OCI-LY1 (cell line): ENCODE results near the gene NPFFR1.

Source experiments
- H2AFZ ChIP-seq: fragments of 200-600 bp; sonication (generic), shearing (Covaris generic); 2 replicates; pipeline ENCODE4 v1.6.0; 2014; ENCODE audit warnings: antibody characterized with exemption, mild to moderate bottlenecking, low read length
- H3F3A ChIP-seq: fragments of 200-600 bp; sonication (generic), shearing (Covaris generic); 2 replicates; pipeline ENCODE4 v1.6.0; 2014; ENCODE audit warnings: mild to moderate bottlenecking, antibody characterized with exemption, low read length, moderate library complexity; ENCODE audit not compliant: insufficient read depth
- H3K27ac ChIP-seq: fragments of 200-600 bp; sonication (generic); 2 replicates; pipeline ENCODE4 v1.5.1; 2014; ENCODE audit warnings: low read length, mixed run types, mild to moderate bottlenecking, low read depth; ENCODE audit not compliant: poor library complexity, severe bottlenecking
- H3K27me3 ChIP-seq: fragments of 200-600 bp; sonication (generic); 2 replicates; pipeline ENCODE4 v1.6.0; 2014; ENCODE audit warnings: antibody characterized with exemption, mild to moderate bottlenecking, low read length, moderate library complexity; ENCODE audit not compliant: insufficient read depth
- H3K36me3 ChIP-seq: fragments of 200-600 bp; sonication (generic); 2 replicates; pipeline ENCODE4 v1.6.1; 2014; ENCODE audit warnings: mild to moderate bottlenecking, antibody characterized with exemption, low read length, moderate library complexity, mixed read lengths; ENCODE audit not compliant: insufficient read depth
- H3K4me1 ChIP-seq: fragments of 200-600 bp; sonication (generic); 2 replicates; pipeline ENCODE4 v1.5.1; 2014; ENCODE audit warnings: mild to moderate bottlenecking, low read length, moderate library complexity; ENCODE audit not compliant: insufficient read depth, severe bottlenecking
- H3K4me2 ChIP-seq: fragments of 200-600 bp; sonication (generic), shearing (Covaris generic); 2 replicates; pipeline ENCODE4 v1.6.1; 2014; ENCODE audit warnings: low read length
- H3K4me3 ChIP-seq: fragments of 200-600 bp; sonication (generic); 2 replicates; pipeline ENCODE4 v1.5.1; 2014; ENCODE audit warnings: low read length, low read depth, mild to moderate bottlenecking, mixed read lengths; ENCODE audit not compliant: poor library complexity, severe bottlenecking
- H3K79me2 ChIP-seq: fragments of 200-600 bp; shearing (Covaris generic); 2 replicates; pipeline ENCODE4 v1.6.1; 2016; ENCODE audit warnings: mixed run types, low read length, mixed read lengths; ENCODE audit not compliant: insufficient read depth
- H3K9ac ChIP-seq: fragments of 200-600 bp; sonication (generic), shearing (Covaris generic); 2 replicates; pipeline ENCODE4 v1.6.1; 2014; ENCODE audit warnings: mild to moderate bottlenecking, low read length, mixed read lengths
- H3K9me2 ChIP-seq: fragments of 200-600 bp; sonication (generic), shearing (Covaris generic); 2 replicates; pipeline ENCODE4 v1.6.1; 2014; ENCODE audit warnings: low read depth, mild to moderate bottlenecking, low read length, mixed read lengths
- H3K9me3 ChIP-seq: fragments of 200-600 bp; shearing (Covaris generic); 2 replicates; pipeline ENCODE4 v1.6.1; 2014; ENCODE audit warnings: low read length, mixed read lengths
- H4K20me1 ChIP-seq: fragments of 200-600 bp; sonication (generic), shearing (Covaris generic); 2 replicates; pipeline ENCODE4 v1.6.0; 2016; ENCODE audit warnings: mild to moderate bottlenecking, low read length; ENCODE audit not compliant: insufficient read depth
- EZH2 ChIP-seq: fragments of 200-600 bp; sonication (generic), shearing (Covaris generic); IDR thresholded peaks from 2 replicates; pipeline ENCODE4 v1.8.0; 2017; ENCODE audit warnings: borderline replicate concordance, mixed run types, mild to moderate bottlenecking, antibody characterized with exemption, low read length, moderate library complexity, mixed read lengths
- TF ChIP-seq, protein P1 (sequence below): fragments of 200-600 bp; sonication (generic), shearing (Covaris generic); IDR thresholded peaks from 2 replicates; pipeline ENCODE4 v1.5.1; 2017; ENCODE audit warnings: mild to moderate bottlenecking, antibody characterized with exemption, low read length, moderate library complexity, mixed read lengths

The NPFFR1 gene

DNA sequence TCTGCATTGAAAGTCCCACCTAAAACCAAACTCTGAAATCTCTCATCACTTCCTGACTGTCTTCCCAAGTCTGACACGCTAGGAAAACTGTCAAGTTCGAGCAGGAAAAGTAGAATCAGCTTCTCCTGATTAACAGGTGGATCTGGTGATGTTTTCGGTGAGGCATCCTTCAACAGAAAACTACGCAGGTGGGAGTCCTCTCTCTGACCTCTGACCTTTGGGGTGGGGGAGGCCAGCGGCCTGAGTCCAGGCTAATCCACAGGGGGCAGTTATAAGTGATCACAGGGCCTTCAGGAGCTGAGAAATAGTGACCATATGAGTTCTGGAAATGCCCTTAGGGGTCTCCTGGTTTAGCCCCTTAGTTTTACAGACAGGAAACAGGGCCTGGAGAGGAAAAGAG is 13.4 kb upstream of the NPFFR1 start:
- Histone ChIP-seq H3K36me3 (no peaks in the 10 kb centered on the region), H3K27ac (no peak overlapping the region), H3K79me2 (no peaks in the 10 kb centered on the region), H3K9me2 (no peaks in the 10 kb centered on the region), H3K27me3 (no peaks in the 10 kb centered on the region), H3K4me2 (no peak overlapping the region), H2AFZ (no peak overlapping the region), H3K4me1 (no peaks in the 10 kb centered on the region), H3K9me3 (no peaks in the 10 kb centered on the region), H3K9ac (no peak overlapping the region), H3K4me3 (no peak overlapping the region), H3F3A (no peaks in the 10 kb centered on the region), H4K20me1 (no peaks in the 10 kb centered on the region)
- TF ChIP-seq, protein P1, sequence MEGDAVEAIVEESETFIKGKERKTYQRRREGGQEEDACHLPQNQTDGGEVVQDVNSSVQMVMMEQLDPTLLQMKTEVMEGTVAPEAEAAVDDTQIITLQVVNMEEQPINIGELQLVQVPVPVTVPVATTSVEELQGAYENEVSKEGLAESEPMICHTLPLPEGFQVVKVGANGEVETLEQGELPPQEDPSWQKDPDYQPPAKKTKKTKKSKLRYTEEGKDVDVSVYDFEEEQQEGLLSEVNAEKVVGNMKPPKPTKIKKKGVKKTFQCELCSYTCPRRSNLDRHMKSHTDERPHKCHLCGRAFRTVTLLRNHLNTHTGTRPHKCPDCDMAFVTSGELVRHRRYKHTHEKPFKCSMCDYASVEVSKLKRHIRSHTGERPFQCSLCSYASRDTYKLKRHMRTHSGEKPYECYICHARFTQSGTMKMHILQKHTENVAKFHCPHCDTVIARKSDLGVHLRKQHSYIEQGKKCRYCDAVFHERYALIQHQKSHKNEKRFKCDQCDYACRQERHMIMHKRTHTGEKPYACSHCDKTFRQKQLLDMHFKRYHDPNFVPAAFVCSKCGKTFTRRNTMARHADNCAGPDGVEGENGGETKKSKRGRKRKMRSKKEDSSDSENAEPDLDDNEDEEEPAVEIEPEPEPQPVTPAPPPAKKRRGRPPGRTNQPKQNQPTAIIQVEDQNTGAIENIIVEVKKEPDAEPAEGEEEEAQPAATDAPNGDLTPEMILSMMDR, result no peak

DNA sequence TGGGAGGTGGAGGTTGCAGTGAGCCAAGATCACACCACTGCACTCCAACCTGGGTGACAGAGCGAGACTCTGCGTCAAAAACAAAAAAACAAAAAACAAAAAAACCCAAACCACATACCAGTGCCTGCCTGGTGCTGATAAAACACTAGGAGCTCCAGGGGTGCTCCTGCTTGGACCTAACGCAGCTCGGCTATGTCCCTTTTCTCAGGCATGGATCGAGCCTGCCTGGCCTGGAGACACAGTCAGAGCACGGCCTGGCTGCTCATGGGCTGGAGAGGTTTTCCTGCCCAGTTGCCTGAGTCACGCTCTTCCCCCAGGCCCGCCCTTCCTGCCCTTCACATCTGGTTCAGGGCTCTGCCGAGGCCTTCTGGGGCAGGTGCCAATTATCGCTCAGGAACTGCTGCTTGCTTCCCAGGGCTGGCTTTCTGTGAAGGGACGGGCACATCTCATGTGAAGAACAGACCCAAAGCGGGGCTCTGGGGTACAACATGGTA is 12.6 kb upstream of the NPFFR1 start:
- Histone ChIP-seq H4K20me1 (no peaks in the 10 kb centered on the region), H3K4me3 (no peak overlapping the region), H3K9me3 (no peaks in the 10 kb centered on the region), H3K27ac (no peak overlapping the region), H3K9me2 (no peaks in the 10 kb centered on the region), H3K9ac (no peak overlapping the region), H3K36me3 (no peaks in the 10 kb centered on the region), H3K4me2 (no peak overlapping the region), H3K4me1 (no peaks in the 10 kb centered on the region), H3F3A (no peaks in the 10 kb centered on the region), H3K27me3 (0 out of 2 replicates have a peak, but pooled peaks cover 3% of the 10 kb centered on the region), H2AFZ (no peak overlapping the region), H3K79me2 (no peaks in the 10 kb centered on the region)
- TF ChIP-seq, protein P1, result no peak
- no peak for TF ChIP-seq EZH2

DNA sequence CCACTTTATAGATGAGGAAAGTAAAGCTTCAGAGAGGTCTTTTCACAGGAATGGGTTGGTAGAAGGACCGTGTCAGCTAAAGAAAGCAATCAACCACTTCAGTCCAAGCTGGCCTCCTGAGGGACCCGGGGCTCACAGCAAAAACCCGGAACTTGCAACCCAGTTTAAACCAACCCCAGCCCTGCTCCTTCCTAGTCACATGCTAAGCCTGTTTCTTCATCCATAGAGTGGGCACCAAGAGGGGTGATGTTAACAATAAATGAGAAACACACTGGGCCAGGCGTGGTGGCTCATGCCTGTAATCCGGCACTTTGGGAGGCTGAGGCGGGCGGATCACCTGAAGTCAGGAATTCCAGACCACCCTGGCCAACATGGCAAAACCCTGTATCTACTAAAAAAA is 12.1 kb upstream of the NPFFR1 start:
- TF ChIP-seq, protein P1, result no peak
- no peak for TF ChIP-seq EZH2
- no peaks in the 10 kb centered on the region for H3K9me2 ChIP-seq
- H3K79me2 ChIP-seq, result no peaks in the 10 kb centered on the region
- H3K4me2 ChIP-seq, result no peak overlapping the region
- no peak overlapping the region for H3K27ac ChIP-seq
- H3K9me3 ChIP-seq, result no peaks in the 10 kb centered on the region
- no peaks in the 10 kb centered on the region for H4K20me1 ChIP-seq
- H3K9ac ChIP-seq, result no peak overlapping the region
- H3K36me3 ChIP-seq, result no peaks in the 10 kb centered on the region
- H3K4me1 ChIP-seq, result no peaks in the 10 kb centered on the region
- H2AFZ ChIP-seq, result no peak overlapping the region
- 0 out of 2 replicates have a peak, but pooled peaks cover 5% of the 10 kb centered on the region for H3K27me3 ChIP-seq
- H3F3A ChIP-seq, result no peaks in the 10 kb centered on the region
- H3K4me3 ChIP-seq, result no peak overlapping the region
